Activated CD4-positive, alpha-beta T cell treated with anti-CD3 and anti-CD28 coated beads, Interleukin-2, amount 10 ng/mL, durations not matched to agents 24 days and 14 days (primary cell): ENCODE results near the gene ARMC3. TPM values are rescaled to one million over a fixed set of nuclear protein-coding genes. Genes with fewer than 3 reads are reported as not detected.
"Not testable (repeated sequence)": the region's sequence is repeated elsewhere in the genome, so short reads cannot be mapped to it uniquely, and the experiment has no call there.

Experiments
- DNase-seq: peaks from one replicate; pipeline ENCODE4 v3.0.0; 2022
- H3K27ac Mint-ChIP-seq: one replicate; pipeline ENCODE4 v1.8.0; 2022; ENCODE audit warnings: mild to moderate bottlenecking, mixed read lengths
- H3K27me3 Mint-ChIP-seq: one replicate; pipeline ENCODE4 v1.8.0; 2022; ENCODE audit warnings: mixed read lengths
- H3K36me3 Mint-ChIP-seq: one replicate; pipeline ENCODE4 v1.8.0; 2022; ENCODE audit warnings: low read depth, mild to moderate bottlenecking, mixed read lengths
- H3K4me1 Mint-ChIP-seq: one replicate; pipeline ENCODE4 v1.8.0; 2021; ENCODE audit warnings: mixed read lengths
- H3K4me3 Mint-ChIP-seq: one replicate; pipeline ENCODE4 v1.8.0; 2022; ENCODE audit warnings: mild to moderate bottlenecking, moderate library complexity, mixed read lengths
- H3K9me3 Mint-ChIP-seq: one replicate; pipeline ENCODE4 v1.8.0; 2021; ENCODE audit warnings: mixed read lengths
- intact Hi-C: fragments of 100-400 bp; cut with micrococcal nuclease; formaldehyde crosslinking; loops from one replicate; pipeline ENCODE4 v1.15.1; 2023
- total RNA-seq: library from RNA; stranded (reverse); gene quantifications from 2 replicates; pipeline ENCODE4 v1.2.3, GENCODE V29; 2022

Gene ARMC3
- total RNA-seq, 1 donor from 2014 or later: not detected

- Mint-ChIP-seq H3K4me1 (no peaks in the 10 kb centered on the region), H3K36me3 (no peaks in the 10 kb centered on the region), H3K9me3 (peaks cover 8% of the 10 kb centered on the region), H3K27ac (no peak overlapping the region), H3K4me3 (no peak overlapping the region), H3K27me3 (no peaks in the 10 kb centered on the region)
- DNase-seq: no peak
- intact Hi-C loops: no loop called here
Observed at GRCh38 chr10:22911067-22911466, 16.8 kb upstream of the ARMC3 start.

- intact Hi-C loops: no loop called here
- H3K27me3 Mint-ChIP-seq: no peaks in the 10 kb centered on the region
- H3K4me1 Mint-ChIP-seq: no peaks in the 10 kb centered on the region
- DNase-seq: no peak
- no peak overlapping the region for H3K27ac Mint-ChIP-seq
- H3K9me3 Mint-ChIP-seq: peaks cover 8% of the 10 kb centered on the region
- H3K36me3 Mint-ChIP-seq: no peaks in the 10 kb centered on the region
- no peak overlapping the region for H3K4me3 Mint-ChIP-seq
Observed at GRCh38 chr10:22911889-22912762, 15.7 kb upstream of the ARMC3 start.

GRCh38 chr10:22912763-22913384 is 15.0 kb upstream of the ARMC3 start:
- Mint-ChIP-seq H3K4me1 (no peaks in the 10 kb centered on the region), H3K4me3 (no peak overlapping the region), H3K27ac (no peak overlapping the region), H3K27me3 (no peaks in the 10 kb centered on the region), H3K36me3 (no peaks in the 10 kb centered on the region), H3K9me3 (peaks cover 8% of the 10 kb centered on the region)
- no peak for DNase-seq
- intact Hi-C loops: no loop called here

GRCh38 chr10:22913474-22914092 is 14.3 kb upstream of the ARMC3 start:
- no peak for DNase-seq
- Mint-ChIP-seq H3K9me3 (peaks cover 8% of the 10 kb centered on the region), H3K27ac (no peak overlapping the region), H3K36me3 (no peaks in the 10 kb centered on the region), H3K27me3 (no peaks in the 10 kb centered on the region), H3K4me3 (no peak overlapping the region), H3K4me1 (no peaks in the 10 kb centered on the region)
- intact Hi-C loops: no loop called here

GRCh38 chr10:22915314-22915713 is 12.5 kb upstream of the ARMC3 start:
- DNase-seq: no peak
- no peaks in the 10 kb centered on the region for H3K36me3 Mint-ChIP-seq
- no peak overlapping the region for H3K4me3 Mint-ChIP-seq
- peaks cover 4% of the 10 kb centered on the region for H3K9me3 Mint-ChIP-seq
- H3K27me3 Mint-ChIP-seq: no peaks in the 10 kb centered on the region
- intact Hi-C loops: no loop called here
- no peak overlapping the region for H3K27ac Mint-ChIP-seq
- no peaks in the 10 kb centered on the region for H3K4me1 Mint-ChIP-seq

GRCh38 chr10:22925088-22925487 is 2.8 kb upstream of the ARMC3 start:
- peaks cover 10% of the 10 kb centered on the region for H3K27me3 Mint-ChIP-seq
- H3K4me1 Mint-ChIP-seq: no peaks in the 10 kb centered on the region
- H3K36me3 Mint-ChIP-seq: no peaks in the 10 kb centered on the region
- H3K4me3 Mint-ChIP-seq: no peak overlapping the region
- no peak for DNase-seq
- intact Hi-C loops: no loop called here
- no peak overlapping the region for H3K27ac Mint-ChIP-seq
- H3K9me3 Mint-ChIP-seq: no peaks in the 10 kb centered on the region

- DNase-seq: no peak
- intact Hi-C loops: no loop called here
- Mint-ChIP-seq H3K36me3 (no peaks in the 10 kb centered on the region), H3K27me3 (peaks cover 7% of the 10 kb centered on the region), H3K27ac (no peak overlapping the region), H3K9me3 (no peaks in the 10 kb centered on the region), H3K4me1 (no peaks in the 10 kb centered on the region), H3K4me3 (no peak overlapping the region)
Observed at GRCh38 chr10:22927166-22927565, 687 bp upstream of the ARMC3 start.

GRCh38 chr10:22929053-22929452 is 1.2 kb downstream of the ARMC3 start:
- H3K36me3 Mint-ChIP-seq, DNase-seq, intact Hi-C loops, H3K9me3 Mint-ChIP-seq, H3K27me3 Mint-ChIP-seq, H3K4me3 Mint-ChIP-seq, H3K4me1 Mint-ChIP-seq, H3K27ac Mint-ChIP-seq: not testable (repeated sequence)

GRCh38 chr10:22931948-22932347 is 4.1 kb downstream of the ARMC3 start:
- no peak for DNase-seq
- Mint-ChIP-seq H3K9me3 (no peaks in the 10 kb centered on the region), H3K36me3 (no peaks in the 10 kb centered on the region), H3K4me3 (no peak overlapping the region), H3K27me3 (peaks cover 2% of the 10 kb centered on the region), H3K27ac (no peak overlapping the region), H3K4me1 (no peaks in the 10 kb centered on the region)
- intact Hi-C loops: no loop called here

- Mint-ChIP-seq H3K4me3 (no peak overlapping the region), H3K36me3 (no peaks in the 10 kb centered on the region), H3K9me3 (no peaks in the 10 kb centered on the region), H3K27ac (no peak overlapping the region), H3K27me3 (peaks cover 2% of the 10 kb centered on the region), H3K4me1 (no peaks in the 10 kb centered on the region)
- intact Hi-C loops: no loop called here
- DNase-seq: peak; percentile 30
Observed at GRCh38 chr10:22932626-22933370, 4.9 kb downstream of the ARMC3 start.

GRCh38 chr10:22934726-22935125 is 6.9 kb downstream of the ARMC3 start:
- Mint-ChIP-seq H3K4me1 (no peaks in the 10 kb centered on the region), H3K27ac (no peak overlapping the region), H3K27me3 (peaks cover 2% of the 10 kb centered on the region), H3K36me3 (no peaks in the 10 kb centered on the region), H3K4me3 (no peak overlapping the region), H3K9me3 (no peaks in the 10 kb centered on the region)
- DNase-seq: no peak
- intact Hi-C loops: no loop called here

GRCh38 chr10:22942437-22942836 is 14.6 kb downstream of the ARMC3 start:
- intact Hi-C loops: no loop called here
- Mint-ChIP-seq H3K4me3 (no peak overlapping the region), H3K27me3 (peaks cover 4% of the 10 kb centered on the region), H3K27ac (no peak overlapping the region), H3K4me1 (peaks cover 4% of the 10 kb centered on the region), H3K36me3 (no peaks in the 10 kb centered on the region), H3K9me3 (peaks cover 21% of the 10 kb centered on the region)
- no peak for DNase-seq

- intact Hi-C loops: no loop called here
- H3K4me1 Mint-ChIP-seq: peaks cover 4% of the 10 kb centered on the region
- no peak overlapping the region for H3K27ac Mint-ChIP-seq
- peaks cover 2% of the 10 kb centered on the region for H3K27me3 Mint-ChIP-seq
- no peak for DNase-seq
- H3K9me3 Mint-ChIP-seq: peaks cover 24% of the 10 kb centered on the region
- no peak overlapping the region for H3K4me3 Mint-ChIP-seq
- no peaks in the 10 kb centered on the region for H3K36me3 Mint-ChIP-seq
Observed at GRCh38 chr10:22945934-22946673, 18.3 kb downstream of the ARMC3 start.
